Measurements from ENCODE around the gene OXSR1. TPM values are rescaled to one million over a fixed set of nuclear protein-coding genes. Genes with fewer than 3 reads are reported as not detected.

Gene OXSR1
- total and polyA plus RNA-seq, 9 donors, result 12.4 to 41.1 (median 28.4) TPM

- WGBS, 3 donors, result 85 to 90% (median 85%) methylated on average over 9 of the region's 9 CpGs
- no peaks in the 10 kb centered on the region for H3K9me3 ChIP-seq
- intact Hi-C loops (cut with DNase I), result no loop called here
- TF ChIP-seq POLR2A (IDR thresholded peaks at IDR 0.05) (no peak), EP300 (IDR thresholded peaks at IDR 0.05) (no peak), CTCF (IDR thresholded peaks at IDR 0.05) (no peak)
- peak in 1 of 5 donors; percentile 3 for DNase-seq
- H3K4me1 ChIP-seq (ENCODE audit: insufficient read depth), result no peaks in the 10 kb centered on the region
- no peaks in the 10 kb centered on the region for H3K36me3 ChIP-seq
- H3K27ac ChIP-seq, result no peak overlapping the region
- no peak overlapping the region for H3K4me3 ChIP-seq
- no peaks in the 10 kb centered on the region for H3K27me3 ChIP-seq
Measured at GRCh38 chr3:38122712-38123290, 42.5 kb upstream of the OXSR1 start.

- WGBS, 3 donors, result 75 to 85% (median 76%) methylated on average over 7 of the region's 7 CpGs
- H3K4me1 ChIP-seq (ENCODE audit: insufficient read depth), result no peaks in the 10 kb centered on the region
- DNase-seq, result no peak
- no peaks in the 10 kb centered on the region for H3K9me3 ChIP-seq
- H3K27ac ChIP-seq, result no peak overlapping the region
- TF ChIP-seq EP300 (IDR thresholded peaks at IDR 0.05), result no peak
- no peak for TF ChIP-seq POLR2A (IDR thresholded peaks at IDR 0.05)
- no peak for TF ChIP-seq CTCF (IDR thresholded peaks at IDR 0.05)
- no peak overlapping the region for H3K4me3 ChIP-seq
- intact Hi-C loops (cut with DNase I), result no loop called here
- H3K36me3 ChIP-seq, result no peaks in the 10 kb centered on the region
- no peaks in the 10 kb centered on the region for H3K27me3 ChIP-seq
Measured at GRCh38 chr3:38124324-38125122, 40.8 kb upstream of the OXSR1 start.

GRCh38 chr3:38125305-38126120, 39.8 kb upstream of the OXSR1 start:
- H3K4me1 ChIP-seq (ENCODE audit: insufficient read depth), result no peaks in the 10 kb centered on the region
- H3K27me3 ChIP-seq, result no peaks in the 10 kb centered on the region
- TF ChIP-seq CTCF (IDR thresholded peaks at IDR 0.05) (no peak), EP300 (IDR thresholded peaks at IDR 0.05) (no peak), POLR2A (IDR thresholded peaks at IDR 0.05) (no peak)
- no peaks in the 10 kb centered on the region for H3K9me3 ChIP-seq
- H3K27ac ChIP-seq, result no peak overlapping the region
- 92 to 94% (median 92%) methylated on average over 11 of the region's 11 CpGs for WGBS, 3 donors
- peak in 1 of 5 donors; percentile 6 for DNase-seq
- H3K4me3 ChIP-seq, result no peak overlapping the region
- no peaks in the 10 kb centered on the region for H3K36me3 ChIP-seq
- intact Hi-C loops (cut with DNase I), result no loop called here

- TF ChIP-seq EP300 (IDR thresholded peaks at IDR 0.05) (no peak), POLR2A (IDR thresholded peaks at IDR 0.05) (no peak), CTCF (IDR thresholded peaks at IDR 0.05) (no peak)
- Histone ChIP-seq H3K27me3 (no peaks in the 10 kb centered on the region), H3K9me3 (no peaks in the 10 kb centered on the region), H3K27ac (no peak overlapping the region), H3K4me3 (no peak overlapping the region), H3K36me3 (no peaks in the 10 kb centered on the region), H3K4me1 (ENCODE audit: insufficient read depth) (no peaks in the 10 kb centered on the region)
- WGBS, 3 donors, result 90 to 99% (median 94%) methylated on average over 5 to 6 of the region's 6 CpGs
- intact Hi-C loops (cut with DNase I), result no loop called here
- DNase-seq, result peak in 1 of 5 donors; percentile 8
Measured at GRCh38 chr3:38126121-38126892, 39.0 kb upstream of the OXSR1 start.

All from ovary (tissue), 9 donors.